HCEC 1CT (cell line): ENCODE results near the gene NAALADL2.
"Not testable (repeated sequence)": the region's sequence is repeated elsewhere in the genome, so short reads cannot be mapped to it uniquely, and the experiment has no call there.

Experiments used
- DNase-seq: peaks from one replicate; pipeline ENCODE4 v3.0.0-alpha.2; 2017

NAALADL2 gene

DNA sequence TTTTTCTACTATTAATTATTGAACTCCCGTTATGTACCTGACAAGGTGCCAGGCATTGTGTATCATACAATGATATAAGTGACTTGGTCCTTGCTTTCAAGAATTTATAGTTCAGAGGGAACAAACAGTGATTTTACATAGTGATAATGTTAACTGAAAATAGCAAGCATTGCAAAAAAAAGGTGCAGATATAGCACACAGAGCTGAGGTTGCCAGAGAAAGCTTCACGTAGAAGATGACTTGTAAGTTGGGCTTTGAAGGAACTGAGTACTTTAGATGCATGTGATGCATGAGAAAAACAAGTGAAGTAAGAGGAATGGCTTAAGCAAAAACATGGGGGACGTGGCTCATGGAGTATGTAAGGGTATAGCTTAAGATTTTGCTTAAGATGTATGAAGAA lies 584.5 kb downstream of the NAALADL2 start:
- no peak for DNase-seq

DNA sequence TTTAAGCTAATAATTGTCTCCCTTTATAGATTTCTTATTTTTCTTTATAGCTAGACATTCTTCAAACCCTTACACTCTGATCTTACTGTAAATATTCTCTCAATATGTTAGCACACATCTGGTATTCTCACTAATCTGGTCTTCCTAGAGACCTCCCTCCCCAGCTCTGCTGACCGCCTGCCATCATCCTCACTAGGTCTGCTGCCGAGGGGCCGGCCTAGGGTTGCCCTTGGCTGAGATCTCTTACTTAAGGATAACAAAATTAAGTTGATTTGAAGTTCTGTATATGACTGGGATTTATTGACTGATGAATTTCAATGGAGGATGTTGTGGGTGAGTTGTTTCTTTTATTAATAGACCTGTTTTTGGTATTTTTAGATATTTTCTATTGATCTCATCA lies 586.6 kb downstream of the NAALADL2 start:
- DNase-seq: no peak

DNA sequence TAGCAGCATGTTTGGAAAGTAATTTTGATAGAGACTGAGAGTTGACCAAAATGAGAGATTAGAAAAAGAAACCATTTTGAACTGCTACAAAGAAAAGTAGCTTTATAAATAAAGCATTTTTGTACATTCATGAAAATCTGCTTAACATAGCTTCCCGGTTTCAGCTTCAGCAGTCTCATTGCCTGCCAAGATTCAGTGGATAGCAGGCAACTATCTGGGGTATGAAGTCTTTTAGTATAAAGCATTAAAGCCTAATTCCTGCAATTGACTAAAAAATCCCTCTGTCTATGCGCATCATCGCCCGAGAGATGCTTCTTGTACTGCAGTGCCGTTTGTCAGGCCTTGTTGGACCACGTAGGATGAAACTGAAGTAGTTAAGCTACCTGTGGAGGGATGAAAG lies 588.4 kb downstream of the NAALADL2 start:
- no peak for DNase-seq

GRCh38 chr3:175453361-175453760 lies 594.2 kb downstream of the NAALADL2 start:
- no peak for DNase-seq

DNA sequence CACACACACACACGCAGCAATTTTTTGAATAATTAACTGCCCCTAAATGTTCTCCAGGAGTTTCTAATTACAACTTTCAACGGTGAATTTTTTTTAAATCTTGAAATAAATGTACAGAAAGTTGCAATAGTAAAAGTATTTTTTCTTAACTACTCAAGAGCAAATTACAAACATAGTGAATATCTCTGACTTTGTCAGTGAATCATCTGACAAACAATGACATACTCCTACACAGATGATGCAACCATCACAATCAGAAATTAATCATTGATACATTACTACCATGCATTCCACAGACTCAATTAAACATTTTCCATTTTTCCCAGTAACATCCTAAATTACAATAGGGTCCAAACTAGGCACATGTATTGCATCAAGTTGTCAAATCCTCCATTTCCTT lies 597.3 kb downstream of the NAALADL2 start:
- DNase-seq: peak; percentile 40

- DNase-seq: no peak
These were observed 598.2 kb downstream of the NAALADL2 start for GRCh38 chr3:175457301-175457700.

DNA sequence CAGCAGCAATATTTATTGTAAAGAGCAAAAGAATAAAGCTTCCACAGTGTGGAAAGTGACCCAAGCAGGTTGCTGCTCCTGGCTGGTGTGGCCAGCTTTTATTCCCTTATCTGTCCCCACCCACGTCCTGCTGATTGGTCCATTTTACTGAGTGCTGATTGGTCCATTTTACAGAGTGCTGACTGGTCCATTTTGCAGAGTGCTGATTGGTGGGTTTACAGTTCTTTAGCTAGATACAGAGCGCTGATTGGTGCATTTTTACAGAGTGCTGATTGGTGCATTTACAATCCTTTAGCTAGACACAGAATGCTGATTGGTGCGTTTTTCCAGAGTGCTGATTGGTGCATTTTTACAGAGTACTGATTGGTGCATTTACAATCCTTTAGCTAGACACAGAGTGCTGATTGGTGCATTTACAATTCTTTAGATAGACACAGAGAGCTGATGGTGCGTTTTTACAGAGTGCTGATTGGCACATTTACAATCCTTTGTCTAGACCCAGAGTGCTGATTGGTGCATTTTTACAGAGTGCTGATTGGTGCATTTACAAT lies 601.8 kb downstream of the NAALADL2 start:
- not testable (repeated sequence) for DNase-seq

DNA sequence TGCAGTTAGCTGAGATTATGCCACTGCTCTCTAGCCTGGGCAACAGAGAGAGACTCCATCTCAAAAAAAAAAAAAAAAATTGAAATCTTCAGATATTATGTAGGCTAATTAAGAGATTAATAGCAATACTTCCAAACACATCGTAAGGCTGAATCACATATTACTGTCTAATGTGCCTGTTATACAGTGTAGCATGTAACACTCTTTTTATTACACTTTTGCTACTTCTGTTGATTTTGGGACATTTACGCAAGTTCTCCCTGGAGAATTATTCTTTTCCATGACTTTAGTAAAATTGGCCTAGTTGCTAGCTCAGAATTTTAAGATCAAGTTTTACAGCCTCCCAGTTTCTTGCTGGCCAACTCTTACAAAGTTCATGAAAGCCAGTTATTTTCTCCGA lies 605.2 kb downstream of the NAALADL2 start:
- no peak for DNase-seq

DNA sequence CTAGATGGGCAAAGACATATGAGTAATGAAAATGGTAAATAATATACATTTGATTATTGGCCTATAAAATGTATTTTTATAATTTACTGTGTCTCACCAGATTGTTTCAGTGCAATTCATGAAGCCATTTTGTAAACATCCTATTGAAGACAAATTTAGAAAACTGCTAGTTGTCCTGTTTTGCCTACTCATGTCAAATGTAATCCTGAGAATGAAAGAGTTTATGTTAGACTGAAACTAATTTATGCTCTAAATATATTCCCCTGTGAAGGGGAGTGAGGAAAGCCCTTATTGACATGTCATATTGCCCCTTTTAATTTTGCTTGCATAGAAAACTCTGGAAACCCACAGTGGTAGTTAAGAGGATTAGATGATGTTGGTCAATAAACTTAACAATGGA lies 610.0 kb downstream of the NAALADL2 start:
- no peak for DNase-seq

GRCh38 chr3:175475765-175476164 lies 616.6 kb downstream of the NAALADL2 start:
- DNase-seq: no peak

- no peak for DNase-seq
These were observed 617.4 kb downstream of the NAALADL2 start for GRCh38 chr3:175476489-175476888.

DNA sequence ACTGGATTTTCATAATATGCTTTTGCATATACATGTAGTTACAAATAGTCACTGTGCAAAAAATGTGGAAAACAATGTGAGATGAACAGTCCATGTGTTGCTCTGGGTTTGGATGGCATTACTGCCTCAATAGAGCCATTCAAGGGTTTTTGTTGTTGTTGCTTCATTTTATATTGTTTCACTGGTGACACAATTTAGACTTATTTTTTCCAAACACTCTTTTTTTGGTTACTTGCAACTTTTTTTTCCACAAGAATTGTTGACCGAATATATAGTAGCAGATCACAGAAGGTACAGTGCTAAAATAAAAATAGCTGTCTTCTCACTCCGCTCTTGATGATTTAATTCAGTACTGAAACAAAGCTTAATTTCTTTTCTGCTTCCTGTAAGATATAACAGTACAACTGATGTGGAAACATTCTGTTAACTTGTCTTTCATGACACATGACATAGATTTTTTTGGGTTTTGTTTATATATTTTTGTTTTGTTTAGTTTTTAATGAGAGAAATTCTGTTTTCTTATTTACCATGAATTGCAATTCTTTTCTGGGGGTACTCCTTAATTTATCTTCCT lies 618.6 kb downstream of the NAALADL2 start:
- no peak for DNase-seq

DNA sequence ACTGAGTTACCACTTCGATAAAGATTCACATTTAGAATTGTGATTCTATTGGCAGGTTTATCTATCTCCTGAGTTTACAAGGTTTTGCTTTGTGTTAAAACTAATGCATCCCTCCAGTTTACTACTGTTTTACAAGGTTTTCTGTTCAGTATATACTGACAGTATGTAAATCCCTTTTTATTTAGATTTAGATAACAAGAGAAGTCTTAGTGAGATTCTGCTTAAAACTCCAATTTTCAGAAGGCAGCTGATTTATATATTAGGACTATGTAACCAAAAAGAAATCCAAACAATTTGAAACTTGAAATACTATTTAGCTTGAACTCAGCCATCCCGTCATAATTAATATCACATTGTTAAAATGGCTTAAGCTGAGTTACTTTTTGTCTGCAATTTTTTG lies 619.2 kb downstream of the NAALADL2 start:
- no peak for DNase-seq

- no peak for DNase-seq
These were observed 620.0 kb downstream of the NAALADL2 start for GRCh38 chr3:175479175-175479574.

DNA sequence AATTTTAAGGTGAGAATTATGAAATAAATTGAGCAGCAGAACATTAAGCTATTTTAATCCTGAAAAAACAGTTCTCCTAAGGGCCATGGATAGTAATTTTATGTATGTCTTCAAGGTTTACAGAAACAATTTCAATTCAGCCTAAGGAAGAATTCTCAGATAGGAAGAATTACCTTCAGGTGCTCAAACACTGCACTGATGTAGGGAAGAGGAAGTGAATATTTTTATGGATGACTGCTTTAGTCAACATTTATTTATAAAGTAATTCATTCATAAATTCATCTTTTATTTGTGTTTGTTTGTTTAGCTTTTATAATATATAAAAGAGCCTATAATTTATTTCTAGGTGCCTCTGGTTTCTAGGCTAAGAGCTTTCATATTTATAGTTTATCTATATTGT lies 620.7 kb downstream of the NAALADL2 start:
- no peak for DNase-seq

DNA sequence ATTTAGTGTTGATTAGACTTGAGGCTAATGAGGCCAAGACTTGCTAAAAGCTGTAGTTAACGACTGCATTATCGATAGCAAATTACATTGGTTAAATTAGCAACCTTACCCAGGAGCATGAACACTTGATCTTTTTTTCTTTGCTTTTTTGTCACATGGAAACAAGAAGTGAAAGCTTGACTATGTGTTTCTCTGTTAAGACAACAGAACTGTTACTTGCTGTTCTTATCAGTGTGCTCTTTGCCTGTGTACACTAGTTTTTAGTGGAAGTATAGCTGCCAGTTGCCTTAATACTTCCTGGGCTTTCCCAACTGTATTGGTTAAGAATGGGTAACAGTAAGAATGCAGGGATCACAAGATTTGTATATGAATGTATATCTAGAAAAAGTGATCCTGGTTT lies 625.5 kb downstream of the NAALADL2 start:
- DNase-seq: no peak

DNA sequence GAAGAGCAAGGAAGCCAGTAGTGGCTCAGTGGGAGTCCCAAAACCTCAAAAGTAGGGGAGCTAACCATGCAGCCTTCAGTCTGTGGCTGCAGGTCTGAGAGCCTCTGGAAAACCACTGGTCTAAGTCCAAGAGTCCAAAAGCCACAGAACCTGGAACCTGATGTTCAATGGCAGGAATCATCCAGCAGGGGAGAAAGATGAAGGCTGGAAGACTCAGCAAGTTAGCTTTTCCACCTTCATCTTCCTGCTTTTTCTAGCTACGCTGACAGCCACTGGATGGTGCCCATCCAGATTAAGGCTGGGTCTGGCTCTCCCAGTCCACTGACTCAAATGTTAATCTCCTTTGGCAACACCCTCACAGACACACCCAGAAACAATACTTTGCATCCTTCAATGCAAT lies 626.3 kb downstream of the NAALADL2 start:
- DNase-seq: no peak

DNA sequence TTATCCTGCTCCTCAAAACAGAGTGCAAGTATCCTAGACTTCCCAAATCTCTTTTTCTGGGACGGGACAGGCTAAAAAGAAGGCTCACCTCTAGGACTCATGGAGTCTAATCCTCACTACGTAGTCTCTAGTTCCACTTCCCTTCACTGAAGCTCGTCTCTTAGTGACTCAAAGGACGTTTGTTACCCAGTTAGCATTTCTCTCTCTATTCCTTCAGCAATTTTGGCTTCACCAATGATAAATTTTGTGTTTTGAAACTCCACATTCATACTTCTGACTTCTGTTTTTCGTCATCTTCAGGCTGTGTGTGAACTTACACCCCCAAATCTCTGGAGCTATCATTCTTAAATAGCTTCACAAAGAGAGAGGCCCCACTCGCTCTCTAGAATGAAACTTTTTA lies 627.1 kb downstream of the NAALADL2 start:
- DNase-seq: no peak

GRCh38 chr3:175489406-175489805 lies 630.3 kb downstream of the NAALADL2 start:
- DNase-seq: no peak

DNA sequence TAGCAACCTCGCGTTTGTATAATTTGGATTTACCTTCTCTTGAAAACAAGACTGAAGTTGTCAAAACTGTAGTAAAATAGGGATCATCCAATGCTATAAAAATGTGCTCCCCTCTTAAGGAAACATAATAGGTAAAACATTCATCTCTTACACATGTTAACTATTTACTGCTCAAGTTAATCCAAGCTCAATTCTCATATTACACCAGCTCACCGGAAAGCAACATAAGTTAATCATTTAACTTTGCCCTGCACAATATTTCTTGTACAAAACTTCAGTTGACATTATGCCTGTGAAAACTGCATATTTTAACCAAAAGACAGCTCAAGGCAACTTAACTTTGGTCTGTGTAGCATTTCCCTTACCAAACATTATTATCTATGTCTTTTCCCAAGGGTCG lies 634.2 kb downstream of the NAALADL2 start:
- no peak for DNase-seq

DNA sequence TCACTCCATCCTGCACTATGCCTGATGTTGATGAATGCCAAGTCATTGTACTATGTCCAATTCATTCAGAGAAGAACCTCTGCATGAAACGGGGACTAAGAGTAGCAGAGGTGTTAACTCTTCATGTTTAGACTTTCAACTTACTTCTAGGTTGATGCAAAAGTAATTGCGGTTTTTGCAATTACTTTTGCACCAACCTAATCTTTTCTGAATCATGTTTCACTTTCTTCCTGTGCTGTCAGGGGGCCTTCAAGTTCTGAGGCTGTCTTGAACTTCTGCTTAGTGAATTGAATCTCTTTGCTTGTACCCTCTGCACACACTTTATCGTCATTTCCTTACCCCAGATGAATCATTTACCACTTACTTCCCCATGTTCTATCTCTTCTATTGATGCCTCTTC lies 636.2 kb downstream of the NAALADL2 start:
- DNase-seq: no peak

DNA sequence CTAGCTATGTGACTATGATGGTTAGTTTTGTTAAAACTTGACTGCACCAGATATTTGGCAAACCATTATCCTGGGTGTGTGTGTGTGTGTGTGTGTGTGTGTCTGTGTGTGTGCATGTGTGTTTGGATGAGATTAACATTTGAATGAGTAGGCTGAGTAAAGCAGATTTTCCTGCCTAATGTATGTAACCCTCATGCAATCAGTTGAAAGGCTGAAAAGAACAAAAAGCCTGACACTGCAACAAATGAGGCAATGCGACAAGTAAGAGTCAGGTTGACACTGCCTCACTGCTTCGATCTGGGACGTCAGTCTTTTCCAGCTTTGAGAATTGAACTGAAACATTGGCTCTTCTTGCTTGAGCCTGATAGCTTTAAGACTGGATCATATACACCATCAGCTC lies 643.0 kb downstream of the NAALADL2 start:
- DNase-seq: no peak

- DNase-seq: no peak
These were observed 652.2 kb downstream of the NAALADL2 start for GRCh38 chr3:175511219-175511785.

- no peak for DNase-seq
These were observed 653.6 kb downstream of the NAALADL2 start for GRCh38 chr3:175512700-175513099.

- no peak for DNase-seq
These were observed 659.3 kb downstream of the NAALADL2 start for GRCh38 chr3:175518459-175518858.
